ENCODE results near the gene GFOD2.

Gene GFOD2

DNA sequence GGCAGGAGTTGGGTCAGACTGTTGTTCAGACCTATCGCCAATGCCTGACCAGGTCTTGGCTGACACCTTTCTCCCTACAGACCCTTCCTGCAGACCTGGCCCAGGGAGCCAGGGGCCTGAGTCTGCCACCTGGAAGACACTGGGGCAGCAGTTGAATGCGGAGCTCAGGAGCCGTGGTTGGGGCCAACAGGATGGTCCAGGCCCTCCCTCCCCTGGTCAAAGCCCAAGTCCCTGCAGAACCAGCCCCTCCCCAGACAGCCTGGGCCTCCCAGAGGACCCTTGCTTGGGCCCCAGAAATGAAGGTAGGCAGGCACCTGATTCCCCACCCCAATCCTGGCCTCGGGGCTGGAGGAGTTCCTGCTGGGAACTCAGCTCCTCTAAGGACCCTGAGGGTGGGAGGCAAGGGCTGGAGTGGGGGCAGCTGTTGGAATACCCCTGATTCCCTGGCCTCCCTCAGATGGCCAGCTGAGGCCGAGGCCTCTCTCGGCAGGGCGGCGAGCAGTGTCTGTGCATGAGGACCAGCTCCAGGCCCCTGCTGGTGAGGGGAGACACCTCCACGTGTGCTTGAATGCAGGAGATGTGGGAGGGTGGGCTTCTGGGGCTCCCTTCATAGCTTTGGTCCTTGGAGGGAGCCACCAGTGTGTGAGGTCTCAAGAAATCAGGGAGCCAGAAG is 62.6 kb downstream of the GFOD2 start:
- no peak for FAIRE-seq

GRCh38 chr16:67655363-67655762 is 63.8 kb downstream of the GFOD2 start:
- FAIRE-seq: no peak

- FAIRE-seq: no peak
Observed at GRCh38 chr16:67654403-67654911, 64.7 kb downstream of the GFOD2 start.

DNA sequence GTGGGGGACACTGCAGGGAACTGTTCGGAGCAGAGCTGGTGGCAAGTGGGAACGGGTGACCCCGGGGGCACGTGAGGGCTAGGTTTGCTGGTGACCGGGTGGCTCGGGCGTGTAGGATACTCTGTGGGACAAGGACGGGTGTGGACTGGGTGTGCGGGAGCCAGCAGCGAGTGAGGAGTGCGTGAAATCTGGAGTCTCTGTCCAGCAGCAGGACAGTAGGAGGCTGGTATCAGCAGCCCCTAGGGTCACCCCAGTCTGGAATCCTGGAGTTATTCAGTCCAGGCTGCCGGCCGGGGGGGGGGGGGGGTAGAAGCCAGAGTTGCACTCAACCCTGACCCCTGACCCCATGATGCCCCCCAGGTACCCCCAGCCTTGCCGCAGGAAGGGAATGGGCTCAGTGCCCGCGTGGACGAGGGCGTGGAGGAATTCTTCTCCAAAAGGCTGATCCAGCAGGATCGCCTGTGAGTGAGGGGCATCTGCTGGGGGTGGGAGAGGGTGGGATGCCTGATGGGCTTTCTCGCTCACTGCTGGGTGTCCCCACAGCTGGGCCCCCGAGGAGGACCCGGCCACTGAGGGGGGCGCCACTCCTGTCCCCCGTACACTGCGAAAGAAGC is 65.2 kb downstream of the GFOD2 start:
- FAIRE-seq: no peak

DNA sequence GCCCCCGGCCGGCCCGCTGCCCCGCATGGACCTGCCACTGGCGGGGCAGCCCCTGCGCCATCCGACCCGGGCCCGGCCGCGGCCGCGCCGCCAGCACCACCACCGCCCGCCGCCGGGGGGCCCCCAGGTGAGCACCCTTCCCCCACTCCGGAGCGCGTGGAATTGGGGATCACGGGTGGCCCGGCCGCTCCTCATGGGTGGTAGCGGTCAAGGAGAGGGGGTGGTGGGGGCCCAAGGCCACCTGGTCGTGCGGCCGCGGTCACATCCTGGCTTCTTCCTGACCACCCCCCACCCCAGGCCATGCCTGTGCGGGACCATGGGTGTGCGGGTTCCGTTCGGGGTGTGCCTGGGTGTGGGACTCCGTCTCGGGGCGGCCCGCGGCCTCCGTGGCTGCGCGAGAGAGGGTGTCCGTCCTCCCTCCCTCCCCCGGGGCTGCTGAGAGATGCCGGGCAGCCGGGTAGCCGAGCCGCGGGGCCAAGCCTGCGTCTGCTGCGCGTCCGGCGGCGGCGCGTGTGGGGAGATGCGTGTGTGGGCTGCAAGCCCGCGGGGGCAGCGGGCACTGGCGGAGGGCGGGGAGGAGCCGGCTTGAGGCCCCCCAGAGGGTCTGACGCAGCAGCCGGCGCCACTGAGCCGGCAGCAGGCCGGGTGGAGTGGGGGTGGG is 65.9 kb downstream of the GFOD2 start:
- FAIRE-seq: no peak

GRCh38 chr16:67652578-67653127 is 66.5 kb downstream of the GFOD2 start:
- no peak for FAIRE-seq

GRCh38 chr16:67651847-67652246 is 67.3 kb downstream of the GFOD2 start:
- no peak for FAIRE-seq

DNA sequence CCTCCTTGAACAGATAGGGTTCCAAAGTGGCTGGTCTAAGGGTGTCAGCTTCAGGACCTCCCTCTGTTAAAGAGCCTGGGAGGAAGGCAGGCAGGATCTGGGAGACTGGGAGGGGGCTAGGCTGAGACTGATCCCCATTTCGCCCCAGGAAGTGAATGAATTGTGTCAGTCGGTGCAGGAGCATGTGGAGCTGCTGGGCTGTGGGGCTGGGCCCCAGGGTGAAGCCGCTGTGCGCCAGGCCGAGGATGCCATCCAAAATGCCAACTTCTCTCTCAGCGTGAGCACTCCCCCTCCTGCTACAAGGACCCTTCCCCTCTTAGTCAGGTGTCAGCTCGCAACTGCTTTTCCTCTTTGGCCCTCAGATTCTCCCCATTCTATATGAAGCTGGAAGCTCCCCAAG is 68.1 kb downstream of the GFOD2 start:
- no peak for FAIRE-seq

GRCh38 chr16:67650023-67650422 is 69.1 kb downstream of the GFOD2 start:
- FAIRE-seq: no peak

- FAIRE-seq: no peak
Observed at GRCh38 chr16:67649494-67649931, 69.6 kb downstream of the GFOD2 start.

DNA sequence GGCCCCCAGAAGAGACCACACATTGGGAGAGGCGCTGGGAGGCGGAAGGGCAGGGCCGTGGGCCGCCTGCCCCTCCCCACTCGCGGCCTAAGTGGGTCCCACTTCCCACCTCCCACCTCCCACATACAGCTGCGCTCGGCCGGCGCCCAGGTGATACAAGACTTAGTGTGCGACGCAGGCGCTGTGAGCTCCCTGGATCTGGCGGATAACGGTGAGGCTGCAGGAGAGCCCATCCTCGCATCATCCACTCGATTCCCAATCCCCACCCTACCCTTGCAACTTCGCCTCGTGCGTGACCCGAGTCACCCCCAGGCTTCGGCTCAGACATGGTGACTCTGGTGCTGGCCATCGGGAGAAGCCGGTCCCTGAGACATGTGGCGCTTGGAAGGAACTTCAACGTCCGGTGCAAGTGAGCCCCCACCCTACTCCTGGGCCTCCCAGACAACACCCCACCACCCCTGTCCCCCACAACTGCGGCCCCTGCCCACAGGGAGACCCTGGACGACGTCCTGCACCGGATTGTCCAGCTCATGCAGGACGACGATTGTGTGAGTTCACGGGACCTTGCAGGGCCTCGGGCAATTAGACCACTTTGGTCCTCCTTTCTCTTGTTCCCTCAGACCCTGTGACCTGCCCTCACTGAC is 70.2 kb downstream of the GFOD2 start:
- no peak for FAIRE-seq

- FAIRE-seq: no peak
Observed at GRCh38 chr16:67648088-67648763, 70.9 kb downstream of the GFOD2 start.

DNA sequence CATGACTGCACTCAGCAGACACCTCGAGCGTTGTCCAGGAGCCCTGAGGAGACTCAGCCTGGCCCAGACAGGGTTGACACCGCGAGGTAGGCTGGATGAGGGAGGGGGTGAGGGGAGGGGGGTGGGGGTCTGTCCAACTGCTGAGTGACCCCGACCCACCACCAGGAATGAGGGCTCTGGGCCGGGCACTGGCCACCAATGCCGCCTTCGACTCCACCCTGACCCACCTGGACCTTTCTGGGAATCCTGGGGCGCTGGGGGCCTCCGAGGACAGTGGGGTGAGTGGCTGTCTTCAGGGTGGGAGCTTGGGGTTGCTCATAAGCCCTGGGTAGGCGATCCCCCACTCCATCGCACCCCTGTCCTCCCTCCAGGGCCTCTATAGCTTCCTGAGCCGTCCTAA is 71.4 kb downstream of the GFOD2 start:
- no peak for FAIRE-seq

GRCh38 chr16:67647111-67647651 is 71.9 kb downstream of the GFOD2 start:
- no peak for FAIRE-seq

DNA sequence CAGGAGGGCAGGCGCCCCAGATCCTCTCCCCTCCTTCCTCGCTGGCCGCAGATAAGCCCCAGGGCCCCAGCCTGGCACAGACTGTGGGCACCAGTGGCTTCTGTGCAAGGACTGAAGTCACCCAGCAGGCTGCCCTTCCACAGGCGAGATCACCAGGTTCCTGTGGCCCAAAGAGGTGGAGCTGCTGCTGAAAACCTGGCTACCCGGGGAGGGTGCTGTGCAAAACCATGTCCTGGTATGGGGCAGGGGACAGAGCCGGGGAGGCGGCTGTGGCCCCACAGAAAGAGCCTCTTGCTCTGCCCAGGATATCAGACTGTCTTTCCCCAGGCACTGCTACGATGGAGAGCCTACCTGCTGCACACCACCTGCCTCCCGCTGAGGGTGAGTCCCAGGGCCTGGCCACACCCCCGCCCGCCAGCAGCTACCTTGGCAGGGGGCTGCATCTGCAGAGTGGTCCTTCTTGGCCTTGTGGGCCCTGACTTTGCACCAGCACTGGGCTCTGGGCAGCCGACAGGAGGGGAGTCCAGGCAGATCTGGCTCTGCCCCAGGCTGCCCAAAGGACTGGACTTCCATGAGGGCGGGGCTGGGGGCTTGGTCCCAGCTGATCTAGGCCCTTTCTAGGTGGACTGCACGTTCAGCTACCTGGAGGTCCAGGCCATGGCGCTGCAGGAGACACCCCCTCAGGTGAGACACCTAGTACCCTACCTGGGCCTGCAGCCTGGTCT is 73.6 kb downstream of the GFOD2 start:
- no peak for FAIRE-seq

- FAIRE-seq: no peak
Observed at GRCh38 chr16:67644038-67644437, 75.1 kb downstream of the GFOD2 start.

GRCh38 chr16:67641779-67642708 is 77.1 kb downstream of the GFOD2 start:
- no peak for FAIRE-seq

- no peak for FAIRE-seq
Observed at GRCh38 chr16:67637625-67638024, 81.5 kb downstream of the GFOD2 start.

- no peak for FAIRE-seq
Observed at GRCh38 chr16:67636713-67637112, 82.4 kb downstream of the GFOD2 start.

- no peak for FAIRE-seq
Observed at GRCh38 chr16:67632415-67633172, 86.5 kb downstream of the GFOD2 start.

Measured in endometrium (tissue), 2 donors.